HepG2 (cell line): Measurements from ENCODE around the gene KLHL8. TPM values are rescaled to one million over a fixed set of nuclear protein-coding genes. Genes with fewer than 3 reads are reported as not detected.
A peak's percentile ranks its signal among the peaks of the same experiment; 100 is the strongest.

Experiments
- ATAC-seq: fragments of 200-7000 bp; cut with Tn5 transposase; 3 replicates; pipeline ENCODE4 v1.9.1; 2020; ENCODE audit warnings: mild to moderate bottlenecking, moderate library complexity
- BruUV-seq: library from RNA; stranded (reverse); fragments of 400-500 nt; replicated peaks from 2 replicates; lab custom pipeline; 2021; lab: Mats Ljungman, UMichigan
- CTCF ChIA-PET: fragments of 300-600 bp; formaldehyde crosslinking; extraction: SDS; loops from one replicate; lab custom pipeline; 2021; ENCODE audit warnings: low total read pairs, inconsistent platforms, low intra/inter-chr PET ratio; lab: Yijun Ruan, JAX
- POLR2A ChIA-PET: fragments of 350-600 bp; sonication (Branson Sonifier 250); formaldehyde crosslinking; loops from one replicate; lab custom pipeline; 2020; ENCODE audit warnings: antibody characterized with exemption, inconsistent platforms; lab: Yijun Ruan, JAX
- DNase-seq: peaks from one replicate; pipeline ENCODE4 v3.0.0-alpha.2; 2015; ENCODE audit warnings: low spot score
- FAIRE-seq: peaks from 3 replicates; lab custom pipeline; 2011; peaks lifted over from hg19 to GRCh38; lab: Jason Lieb, UNC
- H2AFZ ChIP-seq: one replicate; pipeline ENCODE4 v1.6.1; 2011; ENCODE audit warnings: low read length, inconsistent platforms
- H3K27ac ChIP-seq: fragments of 300-600 bp; 3 replicates; pipeline ENCODE4 v1.8.0; 2011; ENCODE audit warnings: mixed run types, mild to moderate bottlenecking, mixed read lengths, low read length, inconsistent platforms; ENCODE audit not compliant: insufficient read depth; ENCODE audit errors: extremely low read length
- H3K27me3 ChIP-seq, 2 experiments: fragments of 200-600 bp in 1 of 2; 2 replicates in 1 of 2; 3 replicates in 1 of 2; pipeline versions ENCODE4 v1.6.0 to v1.8.0; 2011; ENCODE audit warnings: low read length in 2 of 2, mild to moderate bottlenecking in 2 of 2, moderate library complexity in 2 of 2, inconsistent platforms in 1 of 2; ENCODE audit not compliant: insufficient read depth in 2 of 2, control insufficient read depth in 1 of 2
- H3K36me3 ChIP-seq, 2 experiments: fragments of 200-600 bp in 1 of 2; replicated peaks in 1 of 2; 2 replicates in 1 of 2; 3 replicates in 1 of 2; pipeline versions ENCODE4 v1.5.1 to v1.8.0; 2011; ENCODE audit warnings: low read length in 2 of 2, inconsistent platforms in 1 of 2; ENCODE audit not compliant: insufficient read depth in 2 of 2, control insufficient read depth in 1 of 2
- H3K4me1 ChIP-seq: 2 replicates; pipeline ENCODE4 v1.5.1; 2012; ENCODE audit warnings: low read length, inconsistent platforms; ENCODE audit not compliant: insufficient read depth
- H3K4me2 ChIP-seq: 2 replicates; pipeline ENCODE4 v1.6.0; 2011; ENCODE audit warnings: low read depth, low read length, inconsistent platforms
- H3K4me3 ChIP-seq, 3 experiments: fragments of 200-600 bp in 1 of 3; sonication (generic), shearing (Covaris generic) in 1 of 3; replicated peaks in 1 of 3; 2 replicates each; pipeline ENCODE4 v1.5.1; 2011 to 2016; ENCODE audit warnings: low read length in 3 of 3, inconsistent platforms in 2 of 3, low read depth in 2 of 3, mild to moderate bottlenecking in 2 of 3, control low read depth in 1 of 3, mixed read lengths in 1 of 3; ENCODE audit not compliant: insufficient read depth in 1 of 3
- H3K79me2 ChIP-seq: one replicate; pipeline ENCODE4 v1.6.1; 2011; ENCODE audit warnings: low read length, inconsistent platforms; ENCODE audit not compliant: insufficient read depth
- H3K9ac ChIP-seq: 2 replicates; pipeline ENCODE4 v1.6.0; 2011; ENCODE audit warnings: mild to moderate bottlenecking, low read depth, low read length, inconsistent platforms; ENCODE audit not compliant: insufficient read depth
- H3K9me3 ChIP-seq: 2 replicates; pipeline ENCODE4 v1.5.1; 2012; ENCODE audit warnings: mild to moderate bottlenecking, low read length
- H4K20me1 ChIP-seq: 2 replicates; pipeline ENCODE4 v1.6.0; 2011; ENCODE audit warnings: inconsistent platforms, mild to moderate bottlenecking, low read length, moderate library complexity; ENCODE audit not compliant: insufficient read depth
- ADNP ChIP-seq: sonication (generic); formaldehyde crosslinking; IDR thresholded peaks from 2 replicates; pipeline ENCODE4 v1.4.0; 2020; ENCODE audit warnings: missing genetic modification reagents
- ATF1 ChIP-seq: IDR thresholded peaks from 2 replicates; pipeline ENCODE4 v1.6.1; 2016; ENCODE audit warnings: mild to moderate bottlenecking, control low read depth
- FOSL2 ChIP-seq: sonication (generic); formaldehyde crosslinking; IDR thresholded peaks from 2 replicates; pipeline ENCODE4 v1.4.0; 2020; ENCODE audit warnings: missing genetic modification reagents
- HDAC2 ChIP-seq: sonication (generic); formaldehyde crosslinking; IDR thresholded peaks from 2 replicates; pipeline ENCODE4 v1.4.0; 2020; ENCODE audit warnings: missing genetic modification reagents
- NFAT5 ChIP-seq: sonication (generic); formaldehyde crosslinking; IDR thresholded peaks from 2 replicates; pipeline ENCODE4 v1.4.0; 2020; ENCODE audit warnings: missing genetic modification reagents
- PRDM10 ChIP-seq: sonication (generic); formaldehyde crosslinking; IDR thresholded peaks from 2 replicates; pipeline ENCODE4 v1.4.0; 2020; ENCODE audit warnings: low read depth, missing genetic modification reagents
- TAF15 ChIP-seq: fragments of 200-400 bp; formaldehyde crosslinking; IDR thresholded peaks from one replicate; pipeline ENCODE4 v1.6.1; 2018; ENCODE audit warnings: mild to moderate bottlenecking, low read depth, low read length; ENCODE audit not compliant: poor library complexity, severe bottlenecking
- ZBTB33 ChIP-seq: sonication (generic); formaldehyde crosslinking; IDR thresholded peaks from 2 replicates; pipeline ENCODE4 v1.4.0; 2020; ENCODE audit warnings: missing genetic modification reagents
- ZNF512B ChIP-seq: sonication (generic); formaldehyde crosslinking; IDR thresholded peaks from 2 replicates; pipeline ENCODE4 v1.5.1; 2020; ENCODE audit warnings: missing genetic modification reagents, mild to moderate bottlenecking, borderline replicate concordance
- WGBS: methylation state at CpG from one replicate; pipeline ENCODE4 v1.1.6; 2017; ENCODE audit warnings: low lambda C conversion rate; 5-methylcytosine and 5-hydroxymethylcytosine counted together
- in situ Hi-C: cut with HindIII; loops from 2 replicates; pipeline ENCODE4 v1.10.0; 2017; ENCODE audit warnings: low pct_unique_long_range_greater_than_20kb; ENCODE audit not compliant: extremely low pct_ligation_motif_present
- intact Hi-C: fragments of 100-400 bp; cut with micrococcal nuclease; formaldehyde crosslinking; loops from one replicate; pipeline ENCODE4 v1.10.0; 2022; ENCODE audit not compliant: unreplicated experiment
- polyA plus RNA-seq, 8 experiments: library from polyadenylated mRNA; depleted of rRNA in 3 of 8; stranded (reverse) in 7 of 8; unstranded in 1 of 8; fragments of >200 nt; fragmentation: Illumina TruSeq in 4 of 8; extraction: Trizol in 4 of 8; gene quantifications; 2 replicates each; pipeline versions ENCODE4 v1.2.1 to v1.2.3, GENCODE V29; 2011 to 2016; ENCODE audit warnings: low read depth in 4 of 8, missing spikeins in 1 of 8, mixed read lengths in 1 of 8; ENCODE audit not compliant: insufficient read depth in 1 of 8
- total RNA-seq, 5 experiments: library from RNA; depleted of rRNA; stranded (reverse); fragments of >200 nt; fragmentation: Illumina TruSeq; extraction: Trizol; gene quantifications; 2 replicates each; pipeline ENCODE4 v1.2.3, GENCODE V29; 2016; ENCODE audit warnings: low read depth in 1 of 5

Gene KLHL8
- total and polyA plus RNA-seq, 2 of the 13 experiments (the other 11 are each of a cell fraction or from before 2014, with no cell fraction given) = 2.8 to 11.7 TPM

- BruUV-seq = no TSS peak
- ChIA-PET POLR2A (no interaction called here), CTCF (no interaction called here)
- H3K27me3 ChIP-seq = no peaks in the 10 kb centered on the region
- H3K36me3 ChIP-seq = no peaks in the 10 kb centered on the region
- DNase-seq (no peak), FAIRE-seq (no peak), ATAC-seq (peak; percentile 35)
- in situ Hi-C loops (loop anchor here (5.0 kb wide), 1 partner anchor 80 kb away; no protein-coding TSS in a partner anchor), intact Hi-C loops (no loop called here)
- no peaks in the 10 kb centered on the region for H4K20me1 ChIP-seq
- 64% methylated on average over 10 of the region's 14 CpGs for WGBS
- no peak overlapping the region for H3K4me2 ChIP-seq
- no peaks in the 10 kb centered on the region for H3K79me2 ChIP-seq
- no peaks in the 10 kb centered on the region for H3K4me1 ChIP-seq
- no peak overlapping the region for H2AFZ ChIP-seq
- no peak overlapping the region for H3K9ac ChIP-seq
- H3K4me3 ChIP-seq = no peak overlapping the region
- no peak overlapping the region for H3K27ac ChIP-seq
- H3K9me3 ChIP-seq = no peaks in the 10 kb centered on the region
- TF ChIP-seq HDAC2 (CRISPR knock-in tag) (no peak), NFAT5 (no peak), PRDM10 (no peak), ATF1 (CRISPR knock-in tag) (no peak), ZNF512B (CRISPR knock-in tag) (no peak), ZBTB33 (CRISPR knock-in tag) (peak; percentile 32; the same call in 1 of the 2 replicates), FOSL2 (CRISPR knock-in tag) (0 out of 2 replicates have a peak, but pooled peaks have one; percentile 26), ADNP (no peak), TAF15 (no peak)
Observed at GRCh38 chr4:87152310-87153041, 67.9 kb downstream of the KLHL8 start.
